Endodermal cell (in vitro differentiated cells): ENCODE measurements around the gene APBA1. TPM values are rescaled to one million over a fixed set of nuclear protein-coding genes. Genes with fewer than 3 reads are reported as not detected.

ENCODE experiments used
- DNase-seq: peaks from one replicate; pipeline ENCODE4 v3.0.0-alpha.2; 2017
- H3K27ac ChIP-seq: 2 replicates; pipeline ENCODE4 v1.5.1; 2013; ENCODE audit warnings: mild to moderate bottlenecking, low read depth, low read length, moderate library complexity
- H3K27me3 ChIP-seq: 2 replicates; pipeline ENCODE4 v1.6.1; 2013; ENCODE audit warnings: mild to moderate bottlenecking, low read length, moderate library complexity; ENCODE audit not compliant: insufficient read depth, control insufficient read depth, poor library complexity, severe bottlenecking
- H3K36me3 ChIP-seq: 2 replicates; pipeline ENCODE4 v1.7.0; 2013; ENCODE audit warnings: mild to moderate bottlenecking, low read length, moderate library complexity; ENCODE audit not compliant: control insufficient read depth, insufficient read depth
- H3K4me1 ChIP-seq: one replicate; pipeline ENCODE4 v1.7.0; 2013; ENCODE audit warnings: low read length; ENCODE audit not compliant: control insufficient read depth, insufficient read depth
- H3K4me3 ChIP-seq: 2 replicates; pipeline ENCODE4 v1.5.1; 2013; ENCODE audit warnings: mild to moderate bottlenecking, low read length, moderate library complexity
- H3K9ac ChIP-seq: 2 replicates; pipeline ENCODE4 v1.6.1; 2013; ENCODE audit warnings: mild to moderate bottlenecking, low read length, moderate library complexity; ENCODE audit not compliant: poor library complexity, severe bottlenecking; ENCODE audit errors: extremely low read depth
- H3K9me3 ChIP-seq: 2 replicates; pipeline ENCODE4 v1.6.1; 2013; ENCODE audit warnings: mild to moderate bottlenecking, low read length, moderate library complexity; ENCODE audit not compliant: control insufficient read depth
- H3K27ac Mint-ChIP-seq: 2 replicates; pipeline ENCODE4 v1.8.0; 2020; ENCODE audit warnings: mixed read lengths
- H3K27me3 Mint-ChIP-seq: 2 replicates; pipeline ENCODE4 v1.8.0; 2021; ENCODE audit warnings: mild to moderate bottlenecking, mixed read lengths; ENCODE audit not compliant: insufficient read depth
- H3K36me3 Mint-ChIP-seq: 2 replicates; pipeline ENCODE4 v1.8.0; 2020; ENCODE audit warnings: low read depth, mixed read lengths
- H3K4me1 Mint-ChIP-seq: 2 replicates; pipeline ENCODE4 v1.8.0; 2020; ENCODE audit warnings: mixed read lengths
- H3K4me3 Mint-ChIP-seq: 2 replicates; pipeline ENCODE4 v1.8.0; 2020; ENCODE audit warnings: mild to moderate bottlenecking, moderate library complexity, mixed read lengths
- H3K9me3 Mint-ChIP-seq: 2 replicates; pipeline ENCODE4 v1.8.0; 2020; ENCODE audit warnings: mild to moderate bottlenecking, mixed read lengths
- WGBS, 2 experiments: methylation state at CpG; one replicate each; pipeline versions ENCODE4 v1.1.5 to v1.1.7; 2013; ENCODE audit warnings: missing lambda C conversion rate in 2 of 2, mixed read lengths in 1 of 2; ENCODE audit not compliant: insufficient coverage in 1 of 2, insufficient read length in 1 of 2; 5-methylcytosine and 5-hydroxymethylcytosine counted together
- total RNA-seq, 2 donors: library from RNA; stranded (reverse); fragmentation: NEBNext Ultra II Directional in 1 of 2; extraction: Animal tissue kit (Norgen Biotek cat#: 25700) in 1 of 2; gene quantifications; 2 replicates in 1 of 2; 3 replicates in 1 of 2; pipeline ENCODE4 v1.2.1, GENCODE V29; 2021
- TF ChIP-seq, protein P1 (sequence below): fragments of 200-600 bp; sonication (generic); conservative IDR thresholded peaks from 2 replicates; pipeline ENCODE4 v1.5.0; 2021; ENCODE audit warnings: antibody characterized with exemption, mild to moderate bottlenecking

Gene APBA1
- total RNA-seq, 2 donors from 2014 or later = 0.51 to 0.75 TPM

DNA sequence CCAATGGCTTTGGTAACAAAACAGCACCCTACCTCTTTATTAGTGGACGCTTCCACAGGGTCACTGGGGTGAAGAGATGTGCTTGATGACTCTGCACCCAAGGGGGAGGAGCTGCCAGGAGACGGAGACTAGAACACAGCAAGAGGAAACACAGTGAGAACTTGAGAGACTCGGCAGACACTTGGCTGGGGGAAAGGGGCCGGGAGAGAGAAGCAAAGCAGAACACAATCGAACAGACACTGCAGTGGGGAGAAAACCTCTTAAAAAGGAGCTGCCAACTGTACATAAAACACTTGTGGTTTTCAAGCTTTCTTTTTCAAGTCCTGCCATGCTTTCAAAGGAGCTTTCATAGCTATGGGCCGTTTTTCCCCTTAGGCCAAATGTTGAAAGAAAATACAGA, 196.2 kb downstream of the APBA1 start:
- no peak overlapping the region for H3K27ac ChIP-seq

DNA sequence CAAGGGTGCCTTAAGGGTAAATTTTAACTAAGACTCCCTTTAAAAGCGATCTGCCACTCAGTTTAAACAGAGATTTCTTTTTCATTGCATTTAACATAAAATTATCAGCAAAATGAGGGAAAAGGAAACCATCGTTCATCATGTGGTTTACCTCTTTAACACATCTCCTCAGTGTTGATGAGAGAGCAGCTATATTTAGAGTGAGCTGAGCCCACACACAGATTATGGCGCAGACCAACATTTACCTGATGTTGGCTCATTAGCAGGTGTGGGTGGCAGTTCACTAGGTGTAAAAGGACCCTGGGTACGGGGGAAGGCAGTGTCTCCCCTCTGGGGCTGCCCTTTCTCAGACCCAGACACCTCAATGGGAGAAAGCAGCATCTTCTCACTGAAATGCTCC, 197.3 kb downstream of the APBA1 start:
- H3K27me3 Mint-ChIP-seq = no peaks in the 10 kb centered on the region
- no peaks in the 10 kb centered on the region for H3K4me1 ChIP-seq
- H3K27me3 ChIP-seq = no peaks in the 10 kb centered on the region
- no peaks in the 10 kb centered on the region for H3K9me3 ChIP-seq
- DNase-seq = no peak
- peaks cover 4% of the 10 kb centered on the region for H3K4me1 Mint-ChIP-seq
- no peak overlapping the region for H3K27ac Mint-ChIP-seq
- H3K27ac ChIP-seq = no peak overlapping the region
- no peak overlapping the region for H3K4me3 Mint-ChIP-seq
- WGBS, 2 experiments = 96 to 99% methylated on average over 4 of the region's 4 CpGs
- no peaks in the 10 kb centered on the region for H3K36me3 Mint-ChIP-seq
- peaks cover 6% of the 10 kb centered on the region for H3K9me3 Mint-ChIP-seq
- no peak overlapping the region for H3K4me3 ChIP-seq
- TF ChIP-seq, protein P1, sequence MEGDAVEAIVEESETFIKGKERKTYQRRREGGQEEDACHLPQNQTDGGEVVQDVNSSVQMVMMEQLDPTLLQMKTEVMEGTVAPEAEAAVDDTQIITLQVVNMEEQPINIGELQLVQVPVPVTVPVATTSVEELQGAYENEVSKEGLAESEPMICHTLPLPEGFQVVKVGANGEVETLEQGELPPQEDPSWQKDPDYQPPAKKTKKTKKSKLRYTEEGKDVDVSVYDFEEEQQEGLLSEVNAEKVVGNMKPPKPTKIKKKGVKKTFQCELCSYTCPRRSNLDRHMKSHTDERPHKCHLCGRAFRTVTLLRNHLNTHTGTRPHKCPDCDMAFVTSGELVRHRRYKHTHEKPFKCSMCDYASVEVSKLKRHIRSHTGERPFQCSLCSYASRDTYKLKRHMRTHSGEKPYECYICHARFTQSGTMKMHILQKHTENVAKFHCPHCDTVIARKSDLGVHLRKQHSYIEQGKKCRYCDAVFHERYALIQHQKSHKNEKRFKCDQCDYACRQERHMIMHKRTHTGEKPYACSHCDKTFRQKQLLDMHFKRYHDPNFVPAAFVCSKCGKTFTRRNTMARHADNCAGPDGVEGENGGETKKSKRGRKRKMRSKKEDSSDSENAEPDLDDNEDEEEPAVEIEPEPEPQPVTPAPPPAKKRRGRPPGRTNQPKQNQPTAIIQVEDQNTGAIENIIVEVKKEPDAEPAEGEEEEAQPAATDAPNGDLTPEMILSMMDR = no peak
- H3K9ac ChIP-seq = no peak overlapping the region
- H3K36me3 ChIP-seq = no peaks in the 10 kb centered on the region

More for the DNA sequence above, 196.2 kb downstream of the APBA1 start:
- no peaks in the 10 kb centered on the region for H3K36me3 ChIP-seq
- DNase-seq = no peak
- H3K4me3 Mint-ChIP-seq = no peak overlapping the region
- 73 to 80% methylated on average over 5 to 6 of the region's 6 CpGs for WGBS, 2 experiments
- TF ChIP-seq, protein P1 = no peak
- no peaks in the 10 kb centered on the region for H3K4me1 ChIP-seq
- peaks cover 6% of the 10 kb centered on the region for H3K9me3 Mint-ChIP-seq
- peaks cover 4% of the 10 kb centered on the region for H3K4me1 Mint-ChIP-seq
- no peak overlapping the region for H3K4me3 ChIP-seq
- no peaks in the 10 kb centered on the region for H3K9me3 ChIP-seq
- H3K27me3 Mint-ChIP-seq = no peaks in the 10 kb centered on the region
- H3K27ac Mint-ChIP-seq = no peak overlapping the region
- H3K27me3 ChIP-seq = no peaks in the 10 kb centered on the region
- no peaks in the 10 kb centered on the region for H3K36me3 Mint-ChIP-seq
- no peak overlapping the region for H3K9ac ChIP-seq

DNA sequence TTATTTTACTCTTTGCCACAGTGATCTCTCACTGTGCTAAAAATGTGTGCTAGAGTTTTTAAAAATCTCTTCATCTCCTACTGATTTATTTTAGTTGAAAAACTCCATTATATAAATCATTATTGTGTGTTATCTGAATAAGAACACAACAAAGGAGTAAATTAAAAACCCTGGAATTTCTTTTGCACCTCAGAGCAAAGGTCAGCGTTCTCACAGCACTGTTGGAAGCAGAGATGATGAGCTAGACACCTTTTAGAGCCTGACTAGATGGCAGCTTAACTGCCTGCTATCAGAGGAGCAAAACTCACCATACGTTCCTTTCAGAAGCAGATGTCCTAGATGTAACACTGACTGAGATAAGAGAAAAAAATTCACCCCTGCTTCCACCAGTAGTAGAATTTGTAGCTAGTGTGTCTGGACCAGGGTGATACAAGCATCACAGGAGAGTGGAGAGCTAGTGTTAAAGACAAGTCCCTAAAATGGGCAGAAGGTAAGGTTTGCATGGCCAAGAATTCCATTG, 200.0 kb downstream of the APBA1 start:
- Histone ChIP-seq H3K9ac (no peak overlapping the region), H3K27ac (no peak overlapping the region), H3K4me3 (no peak overlapping the region), H3K4me1 (no peaks in the 10 kb centered on the region), H3K36me3 (no peaks in the 10 kb centered on the region), H3K27me3 (no peaks in the 10 kb centered on the region), H3K9me3 (no peaks in the 10 kb centered on the region)
- no peak for DNase-seq
- 68 to 80% methylated on average over 1 to 2 of the region's 2 CpGs for WGBS, 2 experiments
- Mint-ChIP-seq H3K27ac (no peak overlapping the region), H3K4me1 (peaks cover 4% of the 10 kb centered on the region), H3K4me3 (no peak overlapping the region), H3K27me3 (no peaks in the 10 kb centered on the region), H3K9me3 (peaks cover 6% of the 10 kb centered on the region), H3K36me3 (no peaks in the 10 kb centered on the region)
- TF ChIP-seq, protein P1 = no peak
